Body of pancreas (tissue), 4 donors: ENCODE results near the gene RFX1.

Experiments used
- POLR2A ChIP-seq, 3 donors: fragments of 450-650 bp; IDR thresholded peaks; one replicate each; pipeline ENCODE4 v1.6.1; 2016; ENCODE audit warnings: antibody characterized with exemption in 3 of 3, mild to moderate bottlenecking in 2 of 3
- TF ChIP-seq, protein P1 (sequence below), 7 experiments: fragments of 450-650 bp in 4 of 7; fragments of 200-600 bp in 3 of 7; sonication (generic) in 3 of 7; IDR thresholded peaks; one replicate each; pipeline ENCODE4 v1.5.1; 2016 to 2019; ENCODE audit warnings: antibody characterized with exemption in 7 of 7

DNA sequence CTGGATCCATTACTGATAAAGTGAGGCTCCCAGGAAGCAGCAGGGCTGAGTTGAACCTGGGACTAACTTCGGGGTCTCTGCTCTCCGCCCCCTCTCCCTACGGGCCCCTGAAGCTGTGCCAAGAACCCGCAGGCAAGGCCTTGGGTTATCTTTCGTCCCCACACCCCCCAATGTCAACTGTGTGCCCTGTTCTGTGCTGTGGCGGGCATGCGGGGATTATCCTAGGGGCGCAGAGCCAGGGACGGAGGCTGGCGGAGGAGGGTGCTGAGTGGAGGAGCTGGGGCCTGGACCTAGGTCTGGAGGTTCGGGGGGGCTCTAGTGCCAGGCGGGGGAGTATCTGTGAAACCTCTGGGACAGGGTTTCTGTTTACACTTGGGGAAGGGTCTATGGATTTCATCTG, 26.4 kb downstream of the RFX1 start:
- TF ChIP-seq, protein P1, sequence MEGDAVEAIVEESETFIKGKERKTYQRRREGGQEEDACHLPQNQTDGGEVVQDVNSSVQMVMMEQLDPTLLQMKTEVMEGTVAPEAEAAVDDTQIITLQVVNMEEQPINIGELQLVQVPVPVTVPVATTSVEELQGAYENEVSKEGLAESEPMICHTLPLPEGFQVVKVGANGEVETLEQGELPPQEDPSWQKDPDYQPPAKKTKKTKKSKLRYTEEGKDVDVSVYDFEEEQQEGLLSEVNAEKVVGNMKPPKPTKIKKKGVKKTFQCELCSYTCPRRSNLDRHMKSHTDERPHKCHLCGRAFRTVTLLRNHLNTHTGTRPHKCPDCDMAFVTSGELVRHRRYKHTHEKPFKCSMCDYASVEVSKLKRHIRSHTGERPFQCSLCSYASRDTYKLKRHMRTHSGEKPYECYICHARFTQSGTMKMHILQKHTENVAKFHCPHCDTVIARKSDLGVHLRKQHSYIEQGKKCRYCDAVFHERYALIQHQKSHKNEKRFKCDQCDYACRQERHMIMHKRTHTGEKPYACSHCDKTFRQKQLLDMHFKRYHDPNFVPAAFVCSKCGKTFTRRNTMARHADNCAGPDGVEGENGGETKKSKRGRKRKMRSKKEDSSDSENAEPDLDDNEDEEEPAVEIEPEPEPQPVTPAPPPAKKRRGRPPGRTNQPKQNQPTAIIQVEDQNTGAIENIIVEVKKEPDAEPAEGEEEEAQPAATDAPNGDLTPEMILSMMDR (IDR thresholded peaks at IDR 0.05), result no peak
- no peak for TF ChIP-seq POLR2A (IDR thresholded peaks at IDR 0.05)
